ENCODE data around the gene VAV3. TPM values are rescaled to one million over a fixed set of nuclear protein-coding genes. Genes with fewer than 3 reads are reported as not detected.

VAV3 gene
- total and polyA plus RNA-seq, 2 of the 13 experiments (the other 11 are each of a cell fraction or from before 2014, with no cell fraction given), result 15.9 to 29.8 TPM

GRCh38 chr1:107535091-107535490, 429.9 kb downstream of the VAV3 start:
- no peak for DNase-seq (ENCODE audit: low spot score)
- intact Hi-C loops (cut with micrococcal nuclease; ENCODE audit: unreplicated experiment), result no loop called here

More at GRCh38 chr1:107535091-107535490, 429.9 kb downstream of the VAV3 start:
- Histone ChIP-seq H3K4me1 (ENCODE audit: insufficient read depth, low read length) (peaks cover 29% of the 10 kb centered on the region), H2AFZ (ENCODE audit: low read length) (no peak overlapping the region), H4K20me1 (ENCODE audit: insufficient read depth, low read length) (no peaks in the 10 kb centered on the region), H3K4me3 (replicated peaks in 1 of 3; ENCODE audit: insufficient read depth in 1 of 3, low read depth in 2 of 3, low read length in 3 of 3) (no peak overlapping the region), H3K79me2 (ENCODE audit: insufficient read depth, low read length) (no peaks in the 10 kb centered on the region), H3K9ac (ENCODE audit: insufficient read depth, low read depth, low read length) (no peak overlapping the region), H3K27me3 (ENCODE audit: control insufficient read depth in 1 of 2, insufficient read depth in 2 of 2, low read length in 2 of 2) (no peaks in the 10 kb centered on the region), H3K36me3 (replicated peaks in 1 of 2; ENCODE audit: control insufficient read depth in 1 of 2, insufficient read depth in 2 of 2, low read length in 2 of 2) (no peaks in the 10 kb centered on the region), H3K4me2 (ENCODE audit: low read depth, low read length) (no peak overlapping the region), H3K9me3 (ENCODE audit: low read length) (no peaks in the 10 kb centered on the region), H3K27ac (ENCODE audit: extremely low read length, insufficient read depth, low read length) (no peak overlapping the region)
- no peak for TF ChIP-seq ZNF616 (CRISPR knock-in tag; IDR thresholded peaks at IDR 0.05; ENCODE audit: low read depth)
- no peak for TF ChIP-seq KDM6A (CRISPR knock-in tag; IDR thresholded peaks at IDR 0.05; ENCODE audit: low read depth)
- TF ChIP-seq, protein P1, sequence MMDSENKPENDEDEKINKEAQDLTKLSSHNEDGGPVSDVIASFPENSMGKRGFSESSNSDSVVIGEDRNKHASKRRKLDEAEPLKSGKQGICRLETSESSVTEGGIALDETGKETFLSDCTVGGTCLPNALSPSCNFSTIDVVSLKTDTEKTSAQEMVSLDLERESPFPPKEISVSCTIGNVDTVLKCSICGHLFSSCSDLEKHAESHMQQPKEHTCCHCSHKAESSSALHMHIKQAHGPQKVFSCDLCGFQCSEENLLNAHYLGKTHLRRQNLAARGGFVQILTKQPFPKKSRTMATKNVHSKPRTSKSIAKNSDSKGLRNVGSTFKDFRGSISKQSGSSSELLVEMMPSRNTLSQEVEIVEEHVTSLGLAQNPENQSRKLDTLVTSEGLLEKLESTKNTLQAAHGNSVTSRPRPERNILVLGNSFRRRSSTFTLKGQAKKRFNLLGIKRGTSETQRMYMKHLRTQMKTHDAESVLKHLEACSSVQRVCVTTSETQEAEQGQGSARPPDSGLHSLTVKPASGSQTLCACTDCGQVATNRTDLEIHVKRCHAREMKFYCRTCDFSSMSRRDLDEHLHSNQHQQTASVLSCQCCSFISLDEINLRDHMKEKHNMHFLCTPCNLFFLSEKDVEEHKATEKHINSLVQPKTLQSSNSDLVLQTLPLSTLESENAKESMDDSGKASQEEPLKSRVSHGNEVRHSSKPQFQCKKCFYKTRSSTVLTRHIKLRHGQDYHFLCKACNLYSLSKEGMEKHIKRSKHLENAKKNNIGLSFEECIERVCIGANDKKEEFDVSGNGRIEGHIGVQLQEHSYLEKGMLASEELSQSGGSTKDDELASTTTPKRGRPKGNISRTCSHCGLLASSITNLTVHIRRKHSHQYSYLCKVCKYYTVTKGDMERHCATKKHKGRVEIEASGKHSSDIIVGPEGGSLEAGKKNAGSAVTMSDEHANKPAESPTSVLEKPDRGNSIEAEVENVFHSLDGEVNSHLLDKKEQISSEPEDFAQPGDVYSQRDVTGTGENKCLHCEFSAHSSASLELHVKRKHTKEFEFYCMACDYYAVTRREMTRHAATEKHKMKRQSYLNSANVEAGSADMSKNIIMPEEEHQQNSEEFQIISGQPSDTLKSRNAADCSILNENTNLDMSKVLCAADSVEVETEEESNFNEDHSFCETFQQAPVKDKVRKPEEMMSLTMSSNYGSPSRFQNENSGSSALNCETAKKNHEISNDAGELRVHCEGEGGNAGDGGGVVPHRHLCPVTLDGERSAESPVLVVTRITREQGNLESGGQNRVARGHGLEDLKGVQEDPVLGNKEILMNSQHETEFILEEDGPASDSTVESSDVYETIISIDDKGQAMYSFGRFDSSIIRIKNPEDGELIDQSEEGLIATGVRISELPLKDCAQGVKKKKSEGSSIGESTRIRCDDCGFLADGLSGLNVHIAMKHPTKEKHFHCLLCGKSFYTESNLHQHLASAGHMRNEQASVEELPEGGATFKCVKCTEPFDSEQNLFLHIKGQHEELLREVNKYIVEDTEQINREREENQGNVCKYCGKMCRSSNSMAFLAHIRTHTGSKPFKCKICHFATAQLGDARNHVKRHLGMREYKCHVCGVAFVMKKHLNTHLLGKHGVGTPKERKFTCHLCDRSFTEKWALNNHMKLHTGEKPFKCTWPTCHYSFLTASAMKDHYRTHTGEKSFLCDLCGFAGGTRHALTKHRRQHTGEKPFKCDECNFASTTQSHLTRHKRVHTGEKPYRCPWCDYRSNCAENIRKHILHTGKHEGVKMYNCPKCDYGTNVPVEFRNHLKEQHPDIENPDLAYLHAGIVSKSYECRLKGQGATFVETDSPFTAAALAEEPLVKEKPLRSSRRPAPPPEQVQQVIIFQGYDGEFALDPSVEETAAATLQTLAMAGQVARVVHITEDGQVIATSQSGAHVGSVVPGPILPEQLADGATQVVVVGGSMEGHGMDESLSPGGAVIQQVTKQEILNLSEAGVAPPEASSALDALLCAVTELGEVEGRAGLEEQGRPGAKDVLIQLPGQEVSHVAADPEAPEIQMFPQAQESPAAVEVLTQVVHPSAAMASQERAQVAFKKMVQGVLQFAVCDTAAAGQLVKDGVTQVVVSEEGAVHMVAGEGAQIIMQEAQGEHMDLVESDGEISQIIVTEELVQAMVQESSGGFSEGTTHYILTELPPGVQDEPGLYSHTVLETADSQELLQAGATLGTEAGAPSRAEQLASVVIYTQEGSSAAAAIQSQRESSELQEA (CRISPR knock-in tag; IDR thresholded peaks at IDR 0.05; ENCODE audit: not compliant biosample characterization), result no peak
- no peak for TF ChIP-seq KAT8 (CRISPR knock-in tag; IDR thresholded peaks at IDR 0.05)
- no peak for TF ChIP-seq BCL6 (CRISPR knock-in tag; IDR thresholded peaks at IDR 0.05)
- TF ChIP-seq FOXO1 (CRISPR knock-in tag; IDR thresholded peaks at IDR 0.05), result no peak
- TF ChIP-seq ZNF17 (CRISPR knock-in tag; IDR thresholded peaks at IDR 0.05), result no peak
- TF ChIP-seq, protein P2, sequence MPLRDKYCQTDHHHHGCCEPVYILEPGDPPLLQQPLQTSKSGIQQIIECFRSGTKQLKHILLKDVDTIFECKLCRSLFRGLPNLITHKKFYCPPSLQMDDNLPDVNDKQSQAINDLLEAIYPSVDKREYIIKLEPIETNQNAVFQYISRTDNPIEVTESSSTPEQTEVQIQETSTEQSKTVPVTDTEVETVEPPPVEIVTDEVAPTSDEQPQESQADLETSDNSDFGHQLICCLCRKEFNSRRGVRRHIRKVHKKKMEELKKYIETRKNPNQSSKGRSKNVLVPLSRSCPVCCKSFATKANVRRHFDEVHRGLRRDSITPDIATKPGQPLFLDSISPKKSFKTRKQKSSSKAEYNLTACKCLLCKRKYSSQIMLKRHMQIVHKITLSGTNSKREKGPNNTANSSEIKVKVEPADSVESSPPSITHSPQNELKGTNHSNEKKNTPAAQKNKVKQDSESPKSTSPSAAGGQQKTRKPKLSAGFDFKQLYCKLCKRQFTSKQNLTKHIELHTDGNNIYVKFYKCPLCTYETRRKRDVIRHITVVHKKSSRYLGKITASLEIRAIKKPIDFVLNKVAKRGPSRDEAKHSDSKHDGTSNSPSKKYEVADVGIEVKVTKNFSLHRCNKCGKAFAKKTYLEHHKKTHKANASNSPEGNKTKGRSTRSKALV (CRISPR knock-in tag; IDR thresholded peaks at IDR 0.05), result no peak
- 96% methylated on average over 6 of the region's 6 CpGs for WGBS (ENCODE audit: low lambda C conversion rate)
- no TSS peak for BruUV-seq (replicated peaks)
- FAIRE-seq, result no peak
- no peak for ATAC-seq
- CTCF ChIA-PET (ENCODE audit: low intra/inter-chr PET ratio, low total read pairs), result no interaction called here
- POLR2A ChIA-PET, result no interaction called here
- in situ Hi-C loops (cut with HindIII; ENCODE audit: extremely low pct_ligation_motif_present, low pct_unique_long_range_greater_than_20kb), result loop anchor here (10.0 kb wide), 1 partner anchor 210 kb away; no protein-coding TSS in a partner anchor
